GM12878 (cell line): Measurements from ENCODE around the gene IL17RC. TPM values are rescaled to one million over a fixed set of nuclear protein-coding genes. Genes with fewer than 3 reads are reported as not detected.
A peak's percentile ranks its signal among the peaks of the same experiment; 100 is the strongest.

Experiments
- BHLHE40 ChIP-seq, 2 experiments: fragments of 450-650 bp in 1 of 2; IDR thresholded peaks; 2 replicates each; pipeline ENCODE4 v1.6.1; 2011 to 2017; ENCODE audit warnings: low read depth in 2 of 2, borderline replicate concordance in 1 of 2, improper control_type of control experiment in 1 of 2, low read length in 1 of 2, mild to moderate bottlenecking in 1 of 2
- BMI1 ChIP-seq: fragments of 450-650 bp; IDR thresholded peaks from 2 replicates; pipeline ENCODE4 v1.6.1; 2016; ENCODE audit warnings: mild to moderate bottlenecking, moderate library complexity, borderline replicate concordance
- CBX5 ChIP-seq: sonication (generic); IDR thresholded peaks from 2 replicates; pipeline ENCODE4 v1.6.1; 2016; ENCODE audit warnings: low read depth, moderate library complexity, mild to moderate bottlenecking, inconsistent platforms
- CREB1 ChIP-seq: IDR thresholded peaks from 2 replicates; pipeline ENCODE4 v1.6.1; 2012; ENCODE audit warnings: low read depth, mild to moderate bottlenecking, inconsistent platforms
- E4F1 ChIP-seq: fragments of 450-650 bp; IDR thresholded peaks from 2 replicates; pipeline ENCODE4 v1.6.1; 2018; ENCODE audit warnings: borderline replicate concordance, mild to moderate bottlenecking; ENCODE audit not compliant: partially characterized antibody
- GATAD2B ChIP-seq: fragments of 450-650 bp; conservative IDR thresholded peaks from 2 replicates; pipeline ENCODE4 v1.6.1; 2017; ENCODE audit warnings: low read depth, mild to moderate bottlenecking, moderate library complexity
- HCFC1 ChIP-seq: fragments of 150-350 bp; IDR thresholded peaks from 2 replicates; pipeline ENCODE4 v1.6.1; 2014; ENCODE audit warnings: low read length
- HSF1 ChIP-seq: fragments of 150-350 bp; IDR thresholded peaks from 2 replicates; pipeline ENCODE4 v1.6.1; 2014; ENCODE audit warnings: mild to moderate bottlenecking, low read depth, low read length
- JUND ChIP-seq: IDR thresholded peaks from 2 replicates; pipeline ENCODE4 v1.6.1; 2012; ENCODE audit warnings: low read depth, mild to moderate bottlenecking, low read length, improper control_type of control experiment, moderate library complexity
- LARP7 ChIP-seq: fragments of 450-650 bp; IDR thresholded peaks from 2 replicates; pipeline ENCODE4 v1.6.1; 2017; ENCODE audit warnings: mild to moderate bottlenecking
- MAX ChIP-seq: IDR thresholded peaks from 2 replicates; pipeline ENCODE4 v1.6.1; 2012; ENCODE audit warnings: low read depth, low read length, improper control_type of control experiment
- MYC ChIP-seq: IDR thresholded peaks from 2 replicates; pipeline ENCODE4 v1.6.1; 2011; ENCODE audit warnings: mild to moderate bottlenecking, low read length, moderate library complexity, inconsistent platforms; ENCODE audit not compliant: insufficient read depth, insufficient replicate concordance, insufficient read length, severe bottlenecking
- NBN ChIP-seq: fragments of 450-650 bp; IDR thresholded peaks from 2 replicates; pipeline ENCODE4 v1.6.1; 2016
- PAX5 ChIP-seq: IDR thresholded peaks from 2 replicates; pipeline ENCODE4 v1.6.1; 2011; ENCODE audit warnings: low read depth, low read length, borderline replicate concordance
- PML ChIP-seq: IDR thresholded peaks from 2 replicates; pipeline ENCODE4 v1.6.1; 2012; ENCODE audit warnings: low read length, inconsistent platforms
- POU2F2 ChIP-seq: IDR thresholded peaks from 3 replicates; pipeline ENCODE4 v1.6.1; 2011; ENCODE audit warnings: low read depth, mild to moderate bottlenecking, low read length, borderline replicate concordance
- RFX5 ChIP-seq: IDR thresholded peaks from 2 replicates; pipeline ENCODE4 v1.6.1; 2011; ENCODE audit warnings: low read depth, low read length, improper control_type of control experiment
- SIN3A ChIP-seq: IDR thresholded peaks from 2 replicates; pipeline ENCODE4 v1.6.1; 2012; ENCODE audit warnings: low read depth, low read length, improper control_type of control experiment
- SPI1 ChIP-seq: IDR thresholded peaks from 2 replicates; pipeline ENCODE4 v1.6.1; 2011; ENCODE audit warnings: low read depth, mild to moderate bottlenecking, low read length, moderate library complexity, borderline replicate concordance; ENCODE audit not compliant: insufficient read depth
- TBL1XR1 ChIP-seq: IDR thresholded peaks from 2 replicates; pipeline ENCODE4 v1.6.1; 2012; ENCODE audit warnings: low read depth, low read length, improper control_type of control experiment
- ZNF217 ChIP-seq: fragments of 450-650 bp; IDR thresholded peaks from 2 replicates; pipeline ENCODE4 v1.6.1; 2017; ENCODE audit warnings: antibody characterized with exemption, mild to moderate bottlenecking
- polyA plus RNA-seq, 11 experiments: library from polyadenylated mRNA; depleted of rRNA in 4 of 11; unstranded in 6 of 11; stranded (reverse) in 5 of 11; fragments of >200 nt; fragmentation: Nextera tagmentation in 4 of 11; fragmentation: Illumina TruSeq in 1 of 11; extraction: Ambion mirVana in 4 of 11; extraction: Trizol in 1 of 11; gene quantifications; 1 replicate in 1 of 11; 2 replicates in 10 of 11; pipeline versions ENCODE4 v1.2.1 to v1.2.3, GENCODE V29; 2011 to 2016; ENCODE audit warnings: inconsistent platforms in 2 of 11, missing spikeins in 2 of 11, low read depth in 1 of 11
- total RNA-seq, 4 experiments: library from RNA; depleted of rRNA in 3 of 4; stranded (reverse); fragments of >200 nt in 3 of 4; fragmentation: Illumina TruSeq in 1 of 4; extraction: Trizol in 1 of 4; gene quantifications; 2 replicates each; pipeline versions ENCODE4 v1.2.1 to v1.2.3, GENCODE V29; 2013 to 2021
- TF ChIP-seq, protein P1 (sequence below): fragments of 450-650 bp; IDR thresholded peaks from 2 replicates; pipeline ENCODE4 v1.6.1; 2017; ENCODE audit warnings: low read depth, mild to moderate bottlenecking, moderate library complexity

IL17RC gene
- total and polyA plus RNA-seq, 10 of the 15 experiments (the other 5 are each of a cell fraction or from before 2014, with no cell fraction given), result 0.07 to 4.4 (median 0.34) TPM; not detected in 3

GRCh38 chr3:9933561-9934234 lies 16.8 kb downstream of the IL17RC start, which contains the start of gene CRELD1 (continued):
- TF ChIP-seq SPI1, result no peak
- TF ChIP-seq ZNF217, result no peak
- TF ChIP-seq BMI1, result no peak
- peak; percentile 39 for TF ChIP-seq E4F1
- 0 out of 2 replicates have a peak, but pooled peaks have one; percentile 50 for TF ChIP-seq NBN
- no peak; the same call in 1 of the 2 replicates for TF ChIP-seq GATAD2B
- no peak for TF ChIP-seq TBL1XR1
- no peak for TF ChIP-seq CBX5
- no peak for TF ChIP-seq HSF1
- TF ChIP-seq HCFC1, result peak; percentile 31; the same call in 1 of the 2 replicates
- TF ChIP-seq JUND, result peak; percentile 60; the same call in 1 of the 2 replicates
- peak; percentile 87 for TF ChIP-seq CREB1
- TF ChIP-seq SIN3A, result peak; percentile 84; the same call in 1 of the 2 replicates
- TF ChIP-seq, protein P1, sequence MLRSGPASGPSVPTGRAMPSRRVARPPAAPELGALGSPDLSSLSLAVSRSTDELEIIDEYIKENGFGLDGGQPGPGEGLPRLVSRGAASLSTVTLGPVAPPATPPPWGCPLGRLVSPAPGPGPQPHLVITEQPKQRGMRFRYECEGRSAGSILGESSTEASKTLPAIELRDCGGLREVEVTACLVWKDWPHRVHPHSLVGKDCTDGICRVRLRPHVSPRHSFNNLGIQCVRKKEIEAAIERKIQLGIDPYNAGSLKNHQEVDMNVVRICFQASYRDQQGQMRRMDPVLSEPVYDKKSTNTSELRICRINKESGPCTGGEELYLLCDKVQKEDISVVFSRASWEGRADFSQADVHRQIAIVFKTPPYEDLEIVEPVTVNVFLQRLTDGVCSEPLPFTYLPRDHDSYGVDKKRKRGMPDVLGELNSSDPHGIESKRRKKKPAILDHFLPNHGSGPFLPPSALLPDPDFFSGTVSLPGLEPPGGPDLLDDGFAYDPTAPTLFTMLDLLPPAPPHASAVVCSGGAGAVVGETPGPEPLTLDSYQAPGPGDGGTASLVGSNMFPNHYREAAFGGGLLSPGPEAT, result peak; percentile 59; the same call in 1 of the 2 replicates
- peak; percentile 56 for TF ChIP-seq MYC
- peak; percentile 68 for TF ChIP-seq MAX
- peak; percentile 22; the same call in 2 of the 3 replicates for TF ChIP-seq POU2F2
- TF ChIP-seq LARP7, result peak; percentile 30; the same call in 1 of the 2 replicates
- TF ChIP-seq PML, result peak; percentile 71; the same call in 1 of the 2 replicates
- no peak; the same call in 1 of the 2 replicates for TF ChIP-seq PAX5
- peak; percentile 88 for TF ChIP-seq RFX5
- TF ChIP-seq BHLHE40 (IDR thresholded peaks at IDR 0.05; ENCODE audit: borderline replicate concordance in 1 of 2, low read depth in 2 of 2, low read length in 1 of 2), result peak in 1 of 2 experiments; percentile 73; a peak in 2 of 4 replicates
